Adrenal gland (tissue), 5 donors: ENCODE measurements around the gene RPL36.

Experiments
- CTCF ChIP-seq, 6 experiments: fragments of 450-650 bp in 4 of 6; fragments of 200-600 bp in 2 of 6; sonication (generic) in 1 of 6; IDR thresholded peaks; 1 replicate in 5 of 6; 2 replicates in 1 of 6; pipeline versions ENCODE4 v1.5.1 to v1.8.0; 2016 to 2021; ENCODE audit warnings: antibody characterized with exemption in 6 of 6, mild to moderate bottlenecking in 2 of 6, moderate library complexity in 1 of 6
- POLR2A ChIP-seq, 2 donors: fragments of 450-650 bp; IDR thresholded peaks; one replicate each; pipeline ENCODE4 v1.6.1; 2017; ENCODE audit warnings: antibody characterized with exemption in 2 of 2, mild to moderate bottlenecking in 2 of 2, moderate library complexity in 1 of 2
- donor health status: DM: no; HTN: no; CAD: no.

- TF ChIP-seq CTCF (IDR thresholded peaks at IDR 0.05) (no peak), POLR2A (IDR thresholded peaks at IDR 0.05) (no peak)
Observed at GRCh38 chr19:5678071-5678718, 11.9 kb upstream of the RPL36 start.
